Mesendoderm (in vitro differentiated cells): ENCODE results near the gene CD1E.

Source experiments
- DNase-seq: peaks from one replicate; pipeline ENCODE4 v3.0.0; 2013
- H2AK5ac ChIP-seq: 2 replicates; pipeline ENCODE4 v1.6.1; 2013; ENCODE audit warnings: low read length, inconsistent platforms
- H2BK120ac ChIP-seq: 2 replicates; pipeline ENCODE4 v1.6.1; 2013; ENCODE audit warnings: low read depth, mild to moderate bottlenecking, low read length, moderate library complexity, mixed read lengths
- H2BK15ac ChIP-seq: replicated peaks from 2 replicates; pipeline ENCODE4 v1.6.1; 2013; ENCODE audit warnings: low read depth, mild to moderate bottlenecking, moderate library complexity
- H2BK5ac ChIP-seq: 2 replicates; pipeline ENCODE4 v1.6.1; 2013; ENCODE audit warnings: low read length, inconsistent platforms
- H3K18ac ChIP-seq: 2 replicates; pipeline ENCODE4 v1.6.1; 2013; ENCODE audit warnings: mild to moderate bottlenecking, low read length, mixed read lengths
- H3K23ac ChIP-seq: one replicate; pipeline ENCODE4 v1.6.1; 2013; ENCODE audit warnings: low read length
- H3K27ac ChIP-seq: 2 replicates; pipeline ENCODE4 v1.5.1; 2013; ENCODE audit warnings: low read depth, mild to moderate bottlenecking, inconsistent platforms, low read length, moderate library complexity
- H3K27me3 ChIP-seq: 2 replicates; pipeline ENCODE4 v1.6.1; 2013; ENCODE audit warnings: low read length, control low read depth, mild to moderate bottlenecking, inconsistent platforms; ENCODE audit not compliant: insufficient read depth, poor library complexity
- H3K36me3 ChIP-seq: 2 replicates; pipeline ENCODE4 v1.6.1; 2013; ENCODE audit warnings: low read length, inconsistent platforms; ENCODE audit not compliant: control insufficient read depth, insufficient read depth
- H3K4ac ChIP-seq: one replicate; pipeline ENCODE4 v1.6.1; 2013; ENCODE audit warnings: low read depth, mild to moderate bottlenecking, low read length, moderate library complexity
- H3K4me1 ChIP-seq: 2 replicates; pipeline ENCODE4 v1.6.1; 2013; ENCODE audit warnings: low read depth, low read length, inconsistent platforms; ENCODE audit not compliant: control insufficient read depth
- H3K4me2 ChIP-seq: 2 replicates; pipeline ENCODE4 v1.6.1; 2013; ENCODE audit warnings: low read length
- H3K4me3 ChIP-seq: 2 replicates; pipeline ENCODE4 v1.5.1; 2013; ENCODE audit warnings: mild to moderate bottlenecking, low read length
- H3K56ac ChIP-seq: one replicate; pipeline ENCODE4 v1.6.1; 2013; ENCODE audit warnings: low read length
- H3K79me1 ChIP-seq: 2 replicates; pipeline ENCODE4 v1.6.1; 2013; ENCODE audit warnings: low read length, inconsistent platforms
- H3K79me2 ChIP-seq: 2 replicates; pipeline ENCODE4 v1.6.1; 2013; ENCODE audit warnings: mild to moderate bottlenecking, low read length; ENCODE audit not compliant: control insufficient read depth, insufficient read depth
- H3K9ac ChIP-seq: 2 replicates; pipeline ENCODE4 v1.6.1; 2013; ENCODE audit warnings: low read length, inconsistent platforms
- H4K5ac ChIP-seq: one replicate; pipeline ENCODE4 v1.6.1; 2013; ENCODE audit warnings: low read length
- H4K8ac ChIP-seq: one replicate; pipeline ENCODE4 v1.6.1; 2013; ENCODE audit warnings: low read depth, mild to moderate bottlenecking, control low read depth, low read length, moderate library complexity
- WGBS: extraction: QIAGEN DNeasy Blood & Tissue Kit; methylation state at CpG from one replicate; pipeline ENCODE4 v1.1.7; 2013; ENCODE audit warnings: low lambda C conversion rate, missing lambda C conversion rate; ENCODE audit not compliant: insufficient coverage; ENCODE audit errors: extremely low coverage; 5-methylcytosine and 5-hydroxymethylcytosine counted together

Gene CD1E

DNA sequence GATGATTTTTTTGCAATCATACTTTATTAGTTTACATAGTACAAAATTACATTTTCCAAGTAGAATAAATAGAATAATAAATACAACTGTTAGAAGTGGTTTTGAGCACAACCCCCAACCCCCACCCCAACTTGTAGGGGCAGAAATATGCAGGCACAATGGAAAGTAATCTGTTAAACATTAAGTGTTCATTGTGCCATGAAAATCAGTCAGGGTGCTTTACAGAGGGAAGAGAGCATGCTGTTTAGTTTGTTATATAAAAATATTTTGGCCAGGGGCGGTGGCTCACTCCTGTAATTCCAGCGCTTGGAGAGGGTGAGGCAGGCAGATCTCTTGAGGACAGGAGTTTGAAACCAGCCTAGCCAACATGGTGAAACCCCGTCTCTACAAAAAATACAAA, 43.0 kb downstream of the CD1E start:
- Histone ChIP-seq H3K4me1 (no peaks in the 10 kb centered on the region), H3K56ac (no peak overlapping the region), H2BK15ac (no peak overlapping the region), H3K36me3 (no peaks in the 10 kb centered on the region), H4K5ac (no peak overlapping the region), H3K4me2 (no peak overlapping the region), H3K79me1 (no peaks in the 10 kb centered on the region), H3K18ac (no peak overlapping the region), H3K4me3 (no peak overlapping the region), H3K9ac (no peak overlapping the region), H2BK5ac (no peak overlapping the region), H3K4ac (no peak overlapping the region), H3K27ac (no peak overlapping the region), H2AK5ac (no peak overlapping the region), H4K8ac (no peak overlapping the region), H2BK120ac (no peak overlapping the region), H3K23ac (no peak overlapping the region), H3K79me2 (no peaks in the 10 kb centered on the region), H3K27me3 (no peaks in the 10 kb centered on the region)
- DNase-seq, result no peak
- no CpG with 5 or more reads among the region's 3 CpGs for WGBS

DNA sequence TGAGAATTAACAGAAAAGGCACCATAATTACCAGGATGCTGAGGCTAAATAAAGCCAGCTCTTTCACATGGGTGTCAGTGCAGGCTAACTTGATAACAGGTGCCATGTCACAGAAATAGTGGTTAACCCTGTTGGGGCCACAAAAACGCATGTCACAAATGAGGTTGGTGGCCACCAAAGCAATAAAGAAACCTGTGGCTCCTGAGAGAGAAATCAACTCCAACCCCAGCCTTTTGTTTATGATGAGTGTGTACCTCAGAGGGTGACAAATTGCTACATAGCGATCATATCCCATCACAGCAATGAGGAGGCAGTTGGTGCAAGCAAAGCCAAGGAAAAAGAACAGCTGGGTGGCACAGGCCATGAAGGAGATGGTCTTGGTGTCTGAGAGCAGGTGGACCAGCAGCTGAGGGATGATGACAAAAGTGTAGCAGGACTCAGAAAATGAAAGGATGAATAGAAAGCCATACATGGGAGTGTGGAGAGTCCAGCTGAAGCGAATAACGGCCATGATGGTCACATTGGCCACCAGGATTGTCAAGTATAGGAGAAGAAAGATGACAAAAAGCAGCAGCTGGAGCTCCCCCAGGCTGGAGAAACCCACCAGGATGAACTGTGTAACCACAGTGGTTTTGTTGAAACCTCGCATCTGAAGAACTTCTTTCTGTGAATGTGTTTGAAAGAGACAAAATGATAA, 45.3 kb downstream of the CD1E start, which contains the start of gene OR10T2:
Gene OR10T2, minus strand, starts transcription at position 649 of the 697 bp plus-strand sequence. Its CDS starts 0 bp downstream, at position 649.
- Histone ChIP-seq H4K5ac (no peak within 1 kb of the TSS), H3K18ac (no peak within 1 kb of the TSS), H3K4ac (no peak within 1 kb of the TSS), H3K27me3 (no peaks in the 10 kb centered on the region), H2AK5ac (no peak within 1 kb of the TSS), H3K79me2 (no peaks in the 10 kb centered on the region), H3K4me3 (no peak within 1 kb of the TSS), H4K8ac (no peak within 1 kb of the TSS), H3K79me1 (no peaks in the 10 kb centered on the region), H3K4me2 (no peak within 1 kb of the TSS), H3K27ac (no peak within 1 kb of the TSS), H2BK15ac (no peak within 1 kb of the TSS), H3K36me3 (no peaks in the 10 kb centered on the region), H3K56ac (no peak within 1 kb of the TSS), H3K9ac (no peak within 1 kb of the TSS), H3K4me1 (no peaks in the 10 kb centered on the region), H2BK120ac (no peak within 1 kb of the TSS), H3K23ac (no peak within 1 kb of the TSS), H2BK5ac (no peak within 1 kb of the TSS)
- WGBS, result no CpG with 5 or more reads among the region's 5 CpGs
- DNase-seq, result no peak

DNA sequence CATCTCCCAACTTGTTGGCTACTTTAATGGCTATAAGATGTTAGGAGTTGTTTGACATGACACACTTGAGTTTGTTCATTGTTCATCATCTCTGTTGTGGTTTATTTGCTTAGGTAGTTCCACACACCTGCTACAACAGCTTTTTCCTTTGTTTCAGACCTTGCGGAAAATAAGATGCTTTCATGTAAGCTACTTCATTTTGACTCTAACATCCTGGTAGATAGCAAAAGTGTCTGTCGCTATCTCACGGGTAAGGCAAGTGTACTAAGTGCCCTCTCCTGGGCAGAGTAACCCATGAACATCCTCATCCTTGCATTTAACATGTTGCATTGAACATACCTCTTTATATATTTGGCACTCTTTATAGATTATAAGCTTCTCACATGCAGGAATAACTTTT, 47.2 kb downstream of the CD1E start:
- no peak overlapping the region for H4K8ac ChIP-seq
- no peaks in the 10 kb centered on the region for H3K27me3 ChIP-seq
- H2BK15ac ChIP-seq, result no peak overlapping the region
- H3K4me2 ChIP-seq, result no peak overlapping the region
- H3K23ac ChIP-seq, result no peak overlapping the region
- H3K56ac ChIP-seq, result no peak overlapping the region
- no CpG with 5 or more reads among the region's 3 CpGs for WGBS
- H3K27ac ChIP-seq, result no peak overlapping the region
- DNase-seq, result no peak
- no peaks in the 10 kb centered on the region for H3K79me2 ChIP-seq
- no peak overlapping the region for H2BK120ac ChIP-seq
- no peaks in the 10 kb centered on the region for H3K4me1 ChIP-seq
- no peak overlapping the region for H4K5ac ChIP-seq
- H3K4me3 ChIP-seq, result no peak overlapping the region
- no peak overlapping the region for H2AK5ac ChIP-seq
- no peak overlapping the region for H3K18ac ChIP-seq
- H2BK5ac ChIP-seq, result no peak overlapping the region
- no peaks in the 10 kb centered on the region for H3K79me1 ChIP-seq
- H3K9ac ChIP-seq, result no peak overlapping the region
- no peak overlapping the region for H3K4ac ChIP-seq
- no peaks in the 10 kb centered on the region for H3K36me3 ChIP-seq

DNA sequence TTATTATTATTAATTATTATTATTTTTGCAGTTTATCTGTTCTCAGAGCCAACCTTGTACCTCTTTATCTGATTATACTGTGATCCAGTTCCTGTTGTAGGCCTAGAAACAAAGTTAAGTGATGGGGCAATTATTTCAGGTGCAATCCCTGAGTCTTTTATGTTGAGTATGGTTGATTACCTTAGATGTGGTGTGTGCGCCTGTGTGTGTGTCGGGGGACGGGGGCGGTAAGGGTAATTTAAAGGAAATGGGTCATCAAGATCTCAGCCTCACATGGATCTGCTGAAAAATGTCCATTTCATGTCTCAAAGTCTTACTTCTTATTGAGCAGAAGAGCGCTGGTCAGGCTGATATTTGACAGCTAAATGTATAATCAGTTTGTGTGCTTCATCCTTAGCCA, 53.4 kb downstream of the CD1E start:
- no peak overlapping the region for H3K56ac ChIP-seq
- no peak overlapping the region for H2BK5ac ChIP-seq
- H3K79me2 ChIP-seq, result no peaks in the 10 kb centered on the region
- no peak overlapping the region for H2BK120ac ChIP-seq
- no peak overlapping the region for H3K27ac ChIP-seq
- WGBS, result no CpG with 5 or more reads among the region's 5 CpGs
- no peak overlapping the region for H3K18ac ChIP-seq
- H3K23ac ChIP-seq, result no peak overlapping the region
- no peak for DNase-seq
- H2AK5ac ChIP-seq, result no peak overlapping the region
- H3K4me1 ChIP-seq, result no peaks in the 10 kb centered on the region
- H3K79me1 ChIP-seq, result no peaks in the 10 kb centered on the region
- no peak overlapping the region for H3K4me2 ChIP-seq
- H4K5ac ChIP-seq, result no peak overlapping the region
- H2BK15ac ChIP-seq, result no peak overlapping the region
- no peak overlapping the region for H3K9ac ChIP-seq
- no peak overlapping the region for H4K8ac ChIP-seq
- no peak overlapping the region for H3K4ac ChIP-seq
- H3K4me3 ChIP-seq, result no peak overlapping the region
- H3K27me3 ChIP-seq, result no peaks in the 10 kb centered on the region
- H3K36me3 ChIP-seq, result no peaks in the 10 kb centered on the region
